Osteoblast (primary cell): ENCODE data around the gene ANO4. TPM values are rescaled to one million over a fixed set of nuclear protein-coding genes. Genes with fewer than 3 reads are reported as not detected.

Experiments
- DNase-seq: peaks from one replicate; pipeline ENCODE4 v3.0.0; 2011; ENCODE audit warnings: low spot score, mixed read lengths; ENCODE audit not compliant: insufficient read length; ENCODE audit errors: missing footprints
- H2AFZ ChIP-seq: 2 replicates; pipeline ENCODE4 v1.6.0; 2011; ENCODE audit warnings: mild to moderate bottlenecking, low read length
- H3K27ac ChIP-seq: 2 replicates; pipeline ENCODE4 v1.5.1; 2011; ENCODE audit warnings: mild to moderate bottlenecking, low read depth, low read length, moderate library complexity
- H3K27me3 ChIP-seq: 2 replicates; pipeline ENCODE4 v1.6.0; 2012; ENCODE audit warnings: mild to moderate bottlenecking, control low read depth, inconsistent platforms, low read length, moderate library complexity; ENCODE audit not compliant: insufficient read depth
- H3K36me3 ChIP-seq: 2 replicates; pipeline ENCODE4 v1.5.1; 2011; ENCODE audit warnings: mild to moderate bottlenecking, low read length, control low read depth, moderate library complexity; ENCODE audit not compliant: insufficient read depth
- H3K4me1 ChIP-seq: 2 replicates; pipeline ENCODE4 v1.5.1; 2011; ENCODE audit warnings: mild to moderate bottlenecking, low read length, control low read depth, moderate library complexity; ENCODE audit not compliant: insufficient read depth
- H3K4me2 ChIP-seq: 2 replicates; pipeline ENCODE4 v1.6.0; 2011; ENCODE audit warnings: mild to moderate bottlenecking, low read length; ENCODE audit not compliant: insufficient read depth
- H3K4me3 ChIP-seq: fragments of 200-600 bp; sonication (generic); 3 replicates; pipeline ENCODE4 v1.5.1; 2012; ENCODE audit warnings: mild to moderate bottlenecking, low read length, inconsistent platforms; ENCODE audit not compliant: insufficient read depth
- H3K79me2 ChIP-seq: 2 replicates; pipeline ENCODE4 v1.6.0; 2012; ENCODE audit warnings: mild to moderate bottlenecking, low read length, control low read depth, inconsistent platforms; ENCODE audit not compliant: insufficient read depth
- H3K9me3 ChIP-seq: 2 replicates; pipeline ENCODE4 v1.5.1; 2011; ENCODE audit warnings: low read depth, low read length, control low read depth
- H4K20me1 ChIP-seq: 2 replicates; pipeline ENCODE4 v1.6.0; 2012; ENCODE audit warnings: mild to moderate bottlenecking, low read length, control low read depth; ENCODE audit not compliant: insufficient read depth
- total RNA-seq: library from RNA; depleted of rRNA; stranded (reverse); fragments of >200 nt; gene quantifications from 2 replicates; pipeline ENCODE4 v1.2.3, GENCODE V29; 2012
- TF ChIP-seq, protein P1 (sequence below): IDR thresholded peaks from 2 replicates; pipeline ENCODE4 v1.5.1; 2011; ENCODE audit warnings: mild to moderate bottlenecking, low read depth, low read length, moderate library complexity; ENCODE audit errors: extremely low read depth

The ANO4 gene
- total RNA-seq, 1 donor, result not detected

DNA sequence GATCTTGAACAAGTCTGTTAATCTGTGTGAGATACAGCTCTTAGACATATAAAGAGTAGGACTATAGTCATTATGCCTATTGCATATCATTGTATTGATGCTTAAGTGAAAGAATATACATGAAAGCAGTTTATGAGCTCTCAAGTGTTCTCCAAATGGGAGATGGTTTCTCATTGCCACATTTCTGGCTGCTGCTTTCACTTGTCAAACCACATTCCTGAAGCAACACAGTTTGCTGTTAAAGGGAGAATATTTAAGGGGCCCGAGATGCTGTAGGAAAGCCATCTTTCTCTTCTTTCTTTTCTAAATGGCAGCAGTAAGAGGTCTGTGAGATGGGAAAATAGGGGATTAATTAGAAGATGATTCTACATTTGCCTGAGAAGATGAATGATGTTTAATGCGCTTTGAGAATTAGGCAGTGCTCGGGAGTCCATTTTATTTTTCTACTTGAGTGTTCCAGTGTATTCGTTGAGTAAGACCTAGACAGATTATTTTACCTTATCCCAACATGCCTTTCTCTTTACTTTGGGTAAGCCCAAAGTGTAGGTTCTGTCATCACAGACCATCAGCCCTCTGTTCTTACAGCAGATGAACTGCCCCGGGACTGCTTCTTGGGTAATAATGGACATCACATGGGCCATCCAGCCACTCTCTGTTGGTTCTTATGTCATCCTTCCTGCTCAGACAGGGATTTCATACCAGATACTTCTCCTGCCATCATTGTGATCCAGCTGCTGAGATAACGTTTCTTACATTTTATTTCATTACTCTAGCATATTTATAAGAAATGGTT is 35.6 kb downstream of the ANO4 start:
- Histone ChIP-seq H2AFZ (no peak overlapping the region), H3K79me2 (no peaks in the 10 kb centered on the region), H3K4me1 (no peaks in the 10 kb centered on the region), H4K20me1 (no peaks in the 10 kb centered on the region), H3K4me2 (no peak overlapping the region), H3K4me3 (no peak overlapping the region), H3K27me3 (no peaks in the 10 kb centered on the region), H3K9me3 (no peaks in the 10 kb centered on the region), H3K27ac (no peak overlapping the region), H3K36me3 (no peaks in the 10 kb centered on the region)
- TF ChIP-seq, protein P1, sequence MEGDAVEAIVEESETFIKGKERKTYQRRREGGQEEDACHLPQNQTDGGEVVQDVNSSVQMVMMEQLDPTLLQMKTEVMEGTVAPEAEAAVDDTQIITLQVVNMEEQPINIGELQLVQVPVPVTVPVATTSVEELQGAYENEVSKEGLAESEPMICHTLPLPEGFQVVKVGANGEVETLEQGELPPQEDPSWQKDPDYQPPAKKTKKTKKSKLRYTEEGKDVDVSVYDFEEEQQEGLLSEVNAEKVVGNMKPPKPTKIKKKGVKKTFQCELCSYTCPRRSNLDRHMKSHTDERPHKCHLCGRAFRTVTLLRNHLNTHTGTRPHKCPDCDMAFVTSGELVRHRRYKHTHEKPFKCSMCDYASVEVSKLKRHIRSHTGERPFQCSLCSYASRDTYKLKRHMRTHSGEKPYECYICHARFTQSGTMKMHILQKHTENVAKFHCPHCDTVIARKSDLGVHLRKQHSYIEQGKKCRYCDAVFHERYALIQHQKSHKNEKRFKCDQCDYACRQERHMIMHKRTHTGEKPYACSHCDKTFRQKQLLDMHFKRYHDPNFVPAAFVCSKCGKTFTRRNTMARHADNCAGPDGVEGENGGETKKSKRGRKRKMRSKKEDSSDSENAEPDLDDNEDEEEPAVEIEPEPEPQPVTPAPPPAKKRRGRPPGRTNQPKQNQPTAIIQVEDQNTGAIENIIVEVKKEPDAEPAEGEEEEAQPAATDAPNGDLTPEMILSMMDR, result no peak
- DNase-seq, result no peak

DNA sequence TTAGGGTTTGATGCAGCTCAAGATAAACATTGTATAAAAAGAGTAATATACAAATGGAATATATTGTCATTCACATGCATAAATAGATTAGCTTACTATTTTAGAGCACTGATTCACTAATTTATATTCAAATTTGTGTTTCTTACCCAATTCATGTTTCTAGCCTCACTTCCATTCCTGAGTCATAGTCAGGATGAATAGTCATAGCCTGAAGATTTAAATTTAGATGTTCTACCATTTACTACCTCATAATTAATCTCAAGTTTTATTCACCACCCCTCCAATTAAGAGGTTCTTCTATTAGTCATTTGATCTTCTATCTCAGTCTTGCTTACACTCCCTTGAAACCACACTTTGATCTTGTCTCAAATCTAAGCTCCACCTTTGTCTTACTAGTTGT is 38.7 kb downstream of the ANO4 start:
- H3K79me2 ChIP-seq, result no peaks in the 10 kb centered on the region
- H3K27ac ChIP-seq, result no peak overlapping the region
- H3K9me3 ChIP-seq, result no peaks in the 10 kb centered on the region
- DNase-seq, result no peak
- H2AFZ ChIP-seq, result no peak overlapping the region
- H3K4me3 ChIP-seq, result no peak overlapping the region
- TF ChIP-seq, protein P1, result no peak
- H3K4me1 ChIP-seq, result no peaks in the 10 kb centered on the region
- no peaks in the 10 kb centered on the region for H3K27me3 ChIP-seq
- no peak overlapping the region for H3K4me2 ChIP-seq
- H4K20me1 ChIP-seq, result no peaks in the 10 kb centered on the region
- H3K36me3 ChIP-seq, result no peaks in the 10 kb centered on the region

DNA sequence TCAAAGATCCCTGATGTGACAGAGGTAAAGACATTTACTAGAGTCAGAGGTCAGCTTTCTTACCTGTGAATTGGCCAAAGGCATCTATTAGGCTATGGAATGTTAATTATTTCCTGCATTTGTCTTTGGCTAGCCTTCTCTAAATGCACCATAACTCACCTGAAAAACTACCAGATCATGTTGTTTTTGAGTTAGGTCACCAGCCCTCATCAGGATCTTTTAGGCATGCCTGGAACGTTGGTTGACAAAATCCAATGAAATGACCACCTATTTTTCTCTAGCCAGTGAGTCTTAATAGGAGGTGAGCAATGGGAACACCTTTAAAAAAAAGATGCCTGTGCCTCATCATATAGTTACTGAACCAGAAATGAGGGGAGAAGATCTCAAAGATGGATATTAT is 46.2 kb downstream of the ANO4 start:
- no peak overlapping the region for H2AFZ ChIP-seq
- TF ChIP-seq, protein P1, result no peak
- no peaks in the 10 kb centered on the region for H4K20me1 ChIP-seq
- no peaks in the 10 kb centered on the region for H3K79me2 ChIP-seq
- DNase-seq, result no peak
- no peak overlapping the region for H3K4me2 ChIP-seq
- no peaks in the 10 kb centered on the region for H3K4me1 ChIP-seq
- H3K27me3 ChIP-seq, result no peaks in the 10 kb centered on the region
- H3K4me3 ChIP-seq, result no peak overlapping the region
- no peak overlapping the region for H3K27ac ChIP-seq
- H3K36me3 ChIP-seq, result no peaks in the 10 kb centered on the region
- H3K9me3 ChIP-seq, result no peaks in the 10 kb centered on the region

DNA sequence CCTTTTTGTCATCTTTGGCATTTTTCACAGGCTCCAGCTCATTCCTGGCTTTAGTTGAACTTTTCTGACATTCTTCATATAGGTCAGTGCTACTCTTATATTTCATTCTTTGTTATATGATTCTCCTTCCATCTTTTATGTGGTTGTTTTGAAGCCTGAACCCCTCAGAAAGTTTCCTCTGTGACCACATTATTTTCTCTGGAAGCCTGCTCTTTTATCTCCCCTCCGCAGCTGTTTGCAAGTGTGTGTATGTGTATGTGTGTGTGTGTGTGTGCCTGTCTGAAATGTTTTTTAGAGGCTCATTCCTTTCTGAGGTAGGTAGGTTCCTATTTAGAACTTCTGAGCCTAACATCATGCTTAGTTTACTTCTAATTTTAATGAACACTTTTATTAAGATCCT is 47.6 kb downstream of the ANO4 start:
- no peaks in the 10 kb centered on the region for H3K79me2 ChIP-seq
- no peaks in the 10 kb centered on the region for H3K36me3 ChIP-seq
- no peak overlapping the region for H3K4me2 ChIP-seq
- H3K27me3 ChIP-seq, result no peaks in the 10 kb centered on the region
- no peaks in the 10 kb centered on the region for H3K9me3 ChIP-seq
- no peak for DNase-seq
- TF ChIP-seq, protein P1, result no peak
- no peak overlapping the region for H2AFZ ChIP-seq
- H3K4me1 ChIP-seq, result no peaks in the 10 kb centered on the region
- H4K20me1 ChIP-seq, result no peaks in the 10 kb centered on the region
- H3K4me3 ChIP-seq, result no peak overlapping the region
- no peak overlapping the region for H3K27ac ChIP-seq
